Activated CD4-positive, alpha-beta memory T cell treated with anti-CD3 and anti-CD28 coated beads for 36 hours (primary cell): ENCODE results near the gene IFNL3. TPM values are rescaled to one million over a fixed set of nuclear protein-coding genes. Genes with fewer than 3 reads are reported as not detected.

Experiments used
- CTCF ChIA-PET: fragments of 350-600 bp; sonication (Branson Sonifier 250); formaldehyde crosslinking; loops from one replicate; lab custom pipeline; 2021; ENCODE audit warnings: antibody characterized with exemption, inconsistent platforms; lab: Charles Lee
- POLR2A ChIA-PET: fragments of 350-600 bp; sonication (Branson Sonifier 250); formaldehyde crosslinking; loops from one replicate; lab custom pipeline; 2021; ENCODE audit warnings: antibody characterized with exemption; lab: Charles Lee
- DNase-seq: peaks from one replicate; pipeline ENCODE4 v3.0.0-alpha.2; 2020
- H3K27ac Mint-ChIP-seq: one replicate; pipeline ENCODE4 v1.8.0; 2021; ENCODE audit warnings: mixed read lengths
- H3K27me3 Mint-ChIP-seq: one replicate; pipeline ENCODE4 v1.8.0; 2021; ENCODE audit warnings: mixed read lengths
- H3K36me3 Mint-ChIP-seq: one replicate; pipeline ENCODE4 v1.8.0; 2021; ENCODE audit warnings: mixed read lengths
- H3K4me1 Mint-ChIP-seq: one replicate; pipeline ENCODE4 v1.8.0; 2021; ENCODE audit warnings: low read depth, mixed read lengths
- H3K4me3 Mint-ChIP-seq: one replicate; pipeline ENCODE4 v1.8.0; 2021; ENCODE audit warnings: mild to moderate bottlenecking, mixed read lengths
- H3K9me3 Mint-ChIP-seq: one replicate; pipeline ENCODE4 v1.8.0; 2021; ENCODE audit warnings: mixed read lengths
- intact Hi-C: fragments of 100-400 bp; cut with micrococcal nuclease; formaldehyde crosslinking; loops from one replicate; pipeline ENCODE4 v1.15.1; 2023
- total RNA-seq, 2 experiments: library from RNA; stranded (reverse); gene quantifications; one replicate each; pipeline ENCODE4 v1.2.3, GENCODE V29; 2021

The IFNL3 gene
- total RNA-seq, 2 experiments from 2014 or later: 0.34 TPM; not detected in 1

DNA sequence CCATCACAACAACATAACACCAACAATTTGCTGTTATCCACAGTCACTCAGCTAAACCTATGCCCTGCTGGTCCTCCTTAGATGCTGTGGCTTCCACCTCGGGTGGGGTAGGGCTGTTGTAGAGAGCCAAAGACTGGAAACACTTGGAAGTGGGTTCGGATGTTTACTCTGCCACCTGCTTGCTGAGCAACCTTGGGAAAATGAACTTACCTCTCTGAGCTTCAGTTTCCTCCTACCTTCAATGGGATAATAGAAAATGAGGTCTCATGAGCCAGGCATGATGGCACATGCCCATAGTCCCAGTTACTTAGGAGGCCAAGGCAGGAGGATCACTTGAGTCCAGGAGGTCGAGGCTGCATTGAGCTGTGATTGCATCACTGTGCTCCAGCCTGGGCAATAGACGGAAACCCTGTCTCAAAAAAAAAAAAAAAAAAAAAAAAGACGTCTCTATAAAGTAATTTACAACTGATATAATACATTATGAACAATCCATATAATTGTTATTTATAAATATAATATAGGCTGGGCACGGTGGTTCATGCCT lies 37.4 kb downstream of the IFNL3 start:
- peaks cover 21% of the 10 kb centered on the region for H3K27me3 Mint-ChIP-seq
- no peaks in the 10 kb centered on the region for H3K36me3 Mint-ChIP-seq
- H3K4me3 Mint-ChIP-seq: no peak overlapping the region
- intact Hi-C loops: no loop called here
- DNase-seq: no peak
- POLR2A ChIA-PET: no interaction called here
- H3K9me3 Mint-ChIP-seq: no peaks in the 10 kb centered on the region
- H3K27ac Mint-ChIP-seq: no peak overlapping the region
- CTCF ChIA-PET: no interaction called here
- no peaks in the 10 kb centered on the region for H3K4me1 Mint-ChIP-seq

DNA sequence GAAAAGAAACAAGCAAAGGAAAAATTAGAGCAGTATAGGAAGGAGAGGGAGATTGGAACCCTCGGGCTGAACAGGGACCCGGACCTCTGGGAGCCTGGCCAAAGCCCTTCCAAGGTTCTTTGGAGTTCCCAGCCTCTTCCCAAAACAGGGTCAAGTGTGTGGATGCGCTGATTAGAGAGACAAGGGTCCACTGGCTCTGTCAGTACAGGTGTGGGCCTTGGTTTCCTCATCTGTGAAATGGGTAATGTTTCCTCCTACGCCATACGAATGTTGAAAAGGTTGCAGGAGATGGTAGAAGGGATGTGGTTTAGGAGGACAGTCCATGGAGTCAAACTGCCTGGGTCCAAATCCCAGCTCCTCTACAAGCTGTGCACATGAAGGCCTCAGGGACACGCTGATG lies 38.7 kb downstream of the IFNL3 start:
- Mint-ChIP-seq H3K4me1 (no peaks in the 10 kb centered on the region), H3K27me3 (peaks cover 32% of the 10 kb centered on the region), H3K4me3 (no peak overlapping the region), H3K36me3 (no peaks in the 10 kb centered on the region), H3K9me3 (no peaks in the 10 kb centered on the region), H3K27ac (no peak overlapping the region)
- intact Hi-C loops: no loop called here
- ChIA-PET POLR2A (no interaction called here), CTCF (interaction anchor here (0.6 to 0.8 kb wide), 2 partner anchors 18 to 129 kb away, joined by 3 read pairs; no protein-coding TSS in a partner anchor)
- DNase-seq: no peak

DNA sequence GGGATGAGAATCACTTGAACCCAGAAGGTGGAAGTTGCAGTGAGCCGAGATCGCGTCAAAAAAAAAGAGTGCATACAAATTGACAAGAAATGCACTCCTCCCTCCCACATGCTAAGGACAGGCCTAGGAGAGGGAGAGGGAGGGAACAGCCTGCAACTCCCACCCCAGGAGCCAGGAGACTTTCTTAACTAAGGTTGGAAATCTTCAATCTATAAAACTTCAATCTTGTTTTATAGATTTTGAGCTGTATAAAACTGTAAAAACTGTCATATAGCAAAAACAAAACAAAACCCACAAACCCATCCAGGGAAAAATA lies 39.4 kb downstream of the IFNL3 start:
- DNase-seq: no peak
- Mint-ChIP-seq H3K27ac (no peak overlapping the region), H3K36me3 (no peaks in the 10 kb centered on the region), H3K4me1 (no peaks in the 10 kb centered on the region), H3K9me3 (no peaks in the 10 kb centered on the region), H3K27me3 (peaks cover 39% of the 10 kb centered on the region), H3K4me3 (no peak overlapping the region)
- ChIA-PET CTCF (interaction anchor here (0.6 kb wide), 2 partner anchors 17 to 65 kb away, joined by 3 read pairs; no protein-coding TSS in a partner anchor), POLR2A (no interaction called here)
- intact Hi-C loops: no loop called here

DNA sequence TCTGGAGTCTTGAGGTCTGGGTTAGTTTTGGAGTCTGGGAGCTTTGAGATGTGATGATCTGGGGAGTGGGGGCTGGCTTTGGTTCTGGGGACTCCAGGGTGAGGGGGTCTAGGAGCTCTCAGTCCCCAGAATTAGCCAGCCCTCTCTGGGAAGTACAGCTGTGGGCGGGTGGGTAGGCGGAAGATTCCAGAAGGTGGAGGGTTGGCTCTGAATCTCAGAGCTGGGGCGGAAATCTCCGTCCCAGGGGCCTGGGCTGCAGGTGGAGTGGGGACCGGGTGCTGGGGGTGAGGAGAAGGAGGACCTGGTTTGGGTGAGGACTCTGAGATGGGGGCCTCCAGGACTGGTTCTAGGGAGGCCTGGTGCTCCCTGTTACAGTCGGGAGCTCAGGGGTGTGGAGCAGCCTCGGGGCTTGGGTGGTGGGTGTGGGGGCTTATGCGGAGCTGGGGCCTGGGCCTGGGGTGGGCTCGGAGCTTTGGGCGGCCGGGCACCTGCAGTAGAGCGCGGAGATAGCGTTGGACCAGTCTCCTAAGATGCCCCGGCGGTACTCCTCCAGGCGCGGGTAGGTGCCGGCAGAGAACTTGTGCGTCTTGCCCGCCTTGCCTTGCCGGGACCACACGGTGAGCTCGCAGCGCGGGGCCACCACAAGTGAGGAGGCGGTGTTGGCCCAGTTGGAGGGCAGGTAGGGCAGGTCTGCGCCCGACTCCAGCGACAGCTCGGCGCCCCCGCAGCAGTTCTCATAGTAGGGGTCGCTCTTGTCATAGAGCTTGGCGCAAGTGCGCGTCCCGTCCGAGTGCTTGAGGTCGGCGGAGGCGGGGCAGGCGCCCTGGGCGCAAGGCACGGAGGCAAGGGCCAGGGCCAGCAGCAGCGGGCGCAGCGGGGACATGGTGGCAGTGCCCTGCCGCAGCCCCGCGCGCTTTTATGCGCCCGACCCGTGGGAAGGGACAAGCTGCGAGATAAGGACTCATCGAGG lies 41.1 kb downstream of the IFNL3 start, which contains the start of gene SYCN:
Gene SYCN, minus strand, starts transcription at position 892 of the 970 bp plus-strand sequence. Its CDS starts 9 bp downstream, at position 883.
- ChIA-PET CTCF (interaction anchor here (1.0 to 2.2 kb wide), 2 partner anchors 9 to 16 kb away, joined by 4 to 6 read pairs; no protein-coding TSS in a partner anchor), POLR2A (interaction anchor here (1.1 kb wide), 1 partner anchor 78 kb away, joined by 3 read pairs; the partner anchor contains the start of gene PAK4)
- no peaks in the 10 kb centered on the region for H3K36me3 Mint-ChIP-seq
- H3K27ac Mint-ChIP-seq: no peak within 1 kb of the TSS
- no peaks in the 10 kb centered on the region for H3K9me3 Mint-ChIP-seq
- no peak for DNase-seq
- intact Hi-C loops: no loop called here
- H3K4me1 Mint-ChIP-seq: no peaks in the 10 kb centered on the region
- H3K4me3 Mint-ChIP-seq: no peak within 1 kb of the TSS
- peaks cover 44% of the 10 kb centered on the region for H3K27me3 Mint-ChIP-seq

DNA sequence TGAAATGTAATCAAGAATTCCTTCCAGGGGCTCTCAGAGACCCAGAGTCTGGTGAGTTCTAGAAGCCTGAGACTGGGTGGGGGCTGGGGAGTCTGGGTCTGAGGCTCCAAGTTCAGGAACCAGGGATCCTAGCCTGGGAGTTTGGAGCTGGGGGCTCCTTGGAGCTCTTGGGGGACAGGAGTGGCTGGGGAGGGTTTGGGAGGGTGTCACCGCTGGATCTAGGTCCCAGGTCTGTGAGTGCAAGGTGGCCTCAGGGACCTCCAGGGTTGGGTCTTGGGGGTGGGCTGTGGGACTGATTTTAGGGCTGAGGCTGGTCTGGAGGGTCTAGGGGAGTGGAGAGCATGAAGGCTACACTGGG lies 41.8 kb downstream of the IFNL3 start:
- no peaks in the 10 kb centered on the region for H3K4me1 Mint-ChIP-seq
- H3K27me3 Mint-ChIP-seq: peaks cover 51% of the 10 kb centered on the region
- CTCF ChIA-PET: interaction anchor here (2.2 kb wide), 1 partner anchor 16 kb away, joined by 6 read pairs; no protein-coding TSS in a partner anchor
- H3K36me3 Mint-ChIP-seq: no peaks in the 10 kb centered on the region
- no peak overlapping the region for H3K27ac Mint-ChIP-seq
- no peak overlapping the region for H3K4me3 Mint-ChIP-seq
- intact Hi-C loops: no loop called here
- POLR2A ChIA-PET: no interaction called here
- H3K9me3 Mint-ChIP-seq: no peaks in the 10 kb centered on the region
- DNase-seq: no peak

DNA sequence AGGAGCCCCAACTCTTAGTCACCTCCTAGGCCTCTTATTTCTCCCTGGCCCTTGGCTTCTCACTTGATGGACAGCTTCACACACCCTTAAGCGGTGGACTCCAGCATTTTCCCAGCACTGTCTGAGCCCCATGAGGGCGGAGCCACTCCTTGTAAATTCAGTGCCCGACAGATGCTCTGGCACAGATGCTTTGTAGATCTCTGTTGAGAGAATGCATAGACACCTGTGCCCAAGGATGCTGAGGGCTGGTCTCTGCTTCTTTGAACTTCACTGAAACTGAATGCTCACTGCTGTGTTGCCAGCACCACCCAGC lies 44.0 kb downstream of the IFNL3 start:
- Mint-ChIP-seq H3K27ac (no peak overlapping the region), H3K4me3 (no peak overlapping the region), H3K36me3 (no peaks in the 10 kb centered on the region), H3K4me1 (peaks cover 12% of the 10 kb centered on the region), H3K27me3 (peaks cover 65% of the 10 kb centered on the region), H3K9me3 (no peaks in the 10 kb centered on the region)
- DNase-seq: no peak
- intact Hi-C loops: no loop called here
- ChIA-PET CTCF (interaction anchor here (0.6 kb wide), 1 partner anchor 60 kb away, joined by 3 read pairs; no protein-coding TSS in a partner anchor), POLR2A (no interaction called here)

DNA sequence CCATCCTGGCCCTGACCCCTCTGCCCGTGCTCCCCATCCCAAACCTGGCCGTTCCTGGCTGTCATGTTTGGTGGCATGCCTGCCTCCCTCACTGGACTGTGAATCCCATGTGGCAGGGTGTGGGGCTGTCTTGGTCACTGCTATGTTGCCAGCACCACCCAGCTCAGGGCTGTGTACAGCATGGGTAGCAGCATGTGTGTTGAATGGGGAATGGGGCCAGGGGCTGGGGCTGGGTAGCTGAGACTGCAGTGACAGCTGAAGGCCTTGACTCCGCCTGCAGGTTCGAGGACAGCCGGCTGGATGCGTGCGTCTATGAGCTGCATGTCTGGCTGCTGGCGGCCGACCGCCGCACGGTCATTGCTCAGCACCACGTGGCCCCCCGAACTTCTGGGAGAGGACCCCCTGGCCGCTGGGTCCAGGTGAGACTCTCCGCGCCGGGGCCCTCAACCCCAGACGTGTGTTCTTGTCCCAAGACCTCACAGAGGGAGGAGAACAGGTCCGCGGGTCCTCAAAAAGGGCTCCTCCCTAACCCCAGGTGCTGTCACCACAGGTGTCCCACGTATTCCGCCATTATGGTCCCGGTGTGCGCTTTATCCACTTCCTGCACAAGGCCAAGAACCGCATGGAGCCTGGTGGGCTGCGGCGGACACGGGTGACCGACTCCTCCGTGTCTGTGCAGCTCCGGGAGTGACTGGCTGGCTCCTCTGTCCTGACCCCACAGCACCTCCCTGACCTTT lies 44.6 kb downstream of the IFNL3 start:
- intact Hi-C loops: no loop called here
- H3K36me3 Mint-ChIP-seq: no peaks in the 10 kb centered on the region
- peaks cover 68% of the 10 kb centered on the region for H3K27me3 Mint-ChIP-seq
- CTCF ChIA-PET: no interaction called here
- no peak overlapping the region for H3K27ac Mint-ChIP-seq
- H3K4me1 Mint-ChIP-seq: peaks cover 17% of the 10 kb centered on the region
- no peak for DNase-seq
- H3K9me3 Mint-ChIP-seq: no peaks in the 10 kb centered on the region
- no peak overlapping the region for H3K4me3 Mint-ChIP-seq
- POLR2A ChIA-PET: interaction anchor here (0.5 kb wide), 1 partner anchor 570 kb away, joined by 4 read pairs; no protein-coding TSS in a partner anchor

DNA sequence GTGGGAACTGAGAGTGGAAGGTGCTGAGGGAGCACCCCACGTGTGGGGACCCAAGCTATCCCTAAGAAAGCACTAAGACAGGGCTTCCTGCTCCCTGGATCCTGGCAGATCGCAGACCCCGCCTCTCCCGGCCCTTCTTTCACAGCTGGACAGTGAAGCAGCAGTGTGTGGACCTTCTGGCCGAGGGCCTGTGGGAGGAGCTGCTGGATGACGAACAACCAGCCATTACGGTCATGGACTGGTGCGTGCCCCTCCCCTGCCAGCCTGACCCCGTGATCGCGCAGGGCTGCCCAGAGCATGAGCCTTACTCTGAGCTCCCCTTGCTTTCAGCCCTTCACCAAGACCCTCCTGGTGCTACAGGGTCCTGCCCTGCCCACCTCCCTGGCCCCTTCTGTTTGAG lies 45.8 kb downstream of the IFNL3 start:
- ChIA-PET CTCF (interaction anchor here (0.7 kb wide), 1 partner anchor 969 kb away, joined by 3 read pairs; no protein-coding TSS in a partner anchor), POLR2A (no interaction called here)
- no peak overlapping the region for H3K27ac Mint-ChIP-seq
- no peak overlapping the region for H3K4me3 Mint-ChIP-seq
- intact Hi-C loops: no loop called here
- DNase-seq: no peak
- no peaks in the 10 kb centered on the region for H3K36me3 Mint-ChIP-seq
- H3K4me1 Mint-ChIP-seq: peaks cover 18% of the 10 kb centered on the region
- no peaks in the 10 kb centered on the region for H3K9me3 Mint-ChIP-seq
- peaks cover 68% of the 10 kb centered on the region for H3K27me3 Mint-ChIP-seq

DNA sequence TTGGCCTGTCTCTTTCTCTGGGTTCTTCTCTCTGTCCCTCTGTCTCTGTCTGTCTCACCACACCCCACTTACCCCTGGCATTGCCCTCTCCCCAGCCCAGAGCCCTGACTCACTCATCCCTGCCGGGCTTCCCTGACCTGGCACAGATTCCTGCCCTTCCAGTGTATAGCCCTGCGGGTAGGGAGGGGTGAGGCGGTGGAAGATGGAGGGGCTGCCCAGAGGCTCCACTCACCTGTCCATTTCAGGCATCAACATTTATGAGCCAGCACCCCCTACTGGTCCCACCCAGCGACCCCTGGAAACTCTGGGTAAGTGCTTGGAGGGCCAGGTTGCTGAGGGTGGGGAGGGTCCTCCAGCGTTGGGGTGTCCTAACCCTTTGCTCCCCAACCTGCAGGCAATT lies 47.0 kb downstream of the IFNL3 start:
- intact Hi-C loops: no loop called here
- Mint-ChIP-seq H3K27ac (no peak overlapping the region), H3K4me3 (no peak overlapping the region), H3K9me3 (no peaks in the 10 kb centered on the region), H3K36me3 (no peaks in the 10 kb centered on the region), H3K4me1 (peaks cover 18% of the 10 kb centered on the region), H3K27me3 (peaks cover 67% of the 10 kb centered on the region)
- DNase-seq: no peak
- ChIA-PET CTCF (interaction anchor here (1.9 kb wide), 1 partner anchor 11 kb away, joined by 5 read pairs; no protein-coding TSS in a partner anchor), POLR2A (no interaction called here)

DNA sequence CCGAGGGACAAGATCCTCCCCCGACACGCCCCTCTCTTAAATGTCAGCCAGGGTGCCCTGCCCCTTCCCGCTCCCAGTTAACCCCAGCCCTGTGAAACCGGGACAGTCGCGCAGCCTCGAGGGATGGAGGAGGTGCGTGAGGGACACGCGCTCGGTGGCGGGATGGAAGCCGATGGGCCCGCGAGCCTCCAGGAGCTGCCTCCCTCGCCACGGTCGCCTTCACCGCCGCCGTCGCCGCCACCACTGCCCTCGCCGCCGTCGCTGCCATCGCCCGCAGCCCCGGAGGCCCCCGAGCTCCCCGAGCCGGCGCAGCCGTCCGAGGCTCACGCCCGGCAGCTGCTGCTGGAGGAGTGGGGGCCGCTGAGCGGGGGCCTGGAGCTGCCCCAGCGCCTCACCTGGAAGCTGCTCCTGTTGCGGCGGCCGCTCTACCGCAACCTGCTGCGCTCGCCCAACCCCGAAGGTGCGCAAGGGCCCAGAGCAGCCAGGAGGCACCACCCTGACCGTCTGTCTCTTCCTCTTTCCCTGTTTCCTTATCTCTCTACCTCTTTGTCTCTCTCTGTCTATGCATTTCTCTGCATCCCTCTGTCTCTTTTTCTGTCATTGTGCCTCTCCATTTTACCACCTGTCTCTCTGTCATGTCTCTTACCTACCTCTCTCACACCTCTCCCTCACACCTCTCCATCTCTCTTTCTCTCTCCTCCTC lies 47.8 kb downstream of the IFNL3 start, which contains the start of gene NCCRP1:
Gene NCCRP1, plus strand, starts transcription at position 105 of the 703 bp plus-strand sequence. Its CDS starts 19 bp downstream, at position 124.
- POLR2A ChIA-PET: no interaction called here
- Mint-ChIP-seq H3K36me3 (no peaks in the 10 kb centered on the region), H3K27ac (no peak within 1 kb of the TSS), H3K4me3 (no peak within 1 kb of the TSS), H3K9me3 (no peaks in the 10 kb centered on the region), H3K27me3 (peaks cover 62% of the 10 kb centered on the region), H3K4me1 (peaks cover 18% of the 10 kb centered on the region)
- CTCF ChIA-PET: interaction anchor here (1.0 to 1.9 kb wide), 2 partner anchors 10 to 75 kb away, joined by 3 to 5 read pairs; no protein-coding TSS in a partner anchor
- intact Hi-C loops: no loop called here
- peak; percentile 12 for DNase-seq

DNA sequence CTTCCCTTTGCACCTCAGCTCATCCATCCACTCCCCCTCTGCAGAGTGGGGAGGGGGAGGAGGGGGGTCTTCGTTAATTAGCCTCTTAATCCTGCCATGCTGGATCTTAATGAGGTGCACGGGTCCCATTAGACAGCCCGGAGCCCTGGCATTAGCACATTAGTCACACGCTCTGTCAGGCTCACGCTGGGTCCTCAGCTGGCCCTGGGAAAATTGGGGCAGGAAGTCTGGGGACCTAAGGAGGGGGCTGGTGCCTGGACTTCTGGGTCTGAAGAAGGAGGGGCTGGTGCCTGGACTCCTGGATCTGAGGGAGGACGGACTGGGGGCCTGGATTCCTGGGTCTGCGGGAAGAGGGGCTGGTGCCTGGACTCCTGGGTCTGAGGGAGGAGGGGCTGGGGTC lies 48.5 kb downstream of the IFNL3 start:
- POLR2A ChIA-PET: no interaction called here
- no peak overlapping the region for H3K4me3 Mint-ChIP-seq

More for the DNA sequence above, 48.5 kb downstream of the IFNL3 start:
- intact Hi-C loops: no loop called here
- H3K36me3 Mint-ChIP-seq: no peaks in the 10 kb centered on the region
- DNase-seq: no peak
- H3K27me3 Mint-ChIP-seq: peaks cover 56% of the 10 kb centered on the region
- H3K4me1 Mint-ChIP-seq: peaks cover 18% of the 10 kb centered on the region
- no peaks in the 10 kb centered on the region for H3K9me3 Mint-ChIP-seq
- no peak overlapping the region for H3K27ac Mint-ChIP-seq
- CTCF ChIA-PET: interaction anchor here (1.0 to 1.9 kb wide), 3 partner anchors 10 to 202 kb away, joined by 3 to 5 read pairs (median 3); no protein-coding TSS in a partner anchor
